ENCODE measurements around the gene IGSF11.

IGSF11 gene

DNA sequence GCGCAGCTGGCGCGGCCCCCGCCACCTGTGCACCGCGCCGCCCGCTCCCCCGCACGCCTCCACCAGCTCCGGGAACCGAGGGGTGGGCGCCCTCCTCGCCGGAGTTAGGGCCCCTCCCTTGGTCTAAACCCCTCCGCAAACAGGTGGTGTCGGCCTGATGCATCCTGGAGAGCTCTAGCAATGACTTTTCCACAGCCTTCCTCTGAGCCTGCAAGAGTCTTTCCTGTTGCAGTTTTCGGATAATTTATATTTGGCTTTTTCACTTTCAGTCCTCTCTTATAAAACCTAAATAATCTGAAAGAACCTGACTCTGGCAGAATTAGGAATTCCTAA is 334 bp upstream of the IGSF11 start:
- TF ChIP-seq Cebpa-rat (IDR thresholded peaks at IDR 0.05) = no peak
- Histone ChIP-seq H3K4me1 (peaks cover 0 to 12% (median 8%) of the 10 kb centered on the region in 10 experiments; a peak in 13 of 20 replicates), H3K4me3 (peak overlapping the region; percentile 59 to 76 (median 68)), H4K20me1 (no peaks in the 10 kb centered on the region; a peak in 1 of 22 replicates), H3K9me3 (replicated peaks in 1 of 11) (peaks cover 0 to 3% (median 0%) of the 10 kb centered on the region in 11 experiments; a peak in 1 of 22 replicates), H3K36me3 (no peaks in the 10 kb centered on the region), H3K4me2 (peak overlapping the region; percentile 84 to 99 (median 92)), H3K27ac (no peak overlapping the region), H3K27me3 (peaks cover 28 to 39% (median 37%) of the 10 kb centered on the region in 11 experiments), H3K9ac (peak overlapping the region in 9 of 11 experiments; percentile 37 to 68 (median 60); a peak in 8 of 22 replicates)

DNA sequence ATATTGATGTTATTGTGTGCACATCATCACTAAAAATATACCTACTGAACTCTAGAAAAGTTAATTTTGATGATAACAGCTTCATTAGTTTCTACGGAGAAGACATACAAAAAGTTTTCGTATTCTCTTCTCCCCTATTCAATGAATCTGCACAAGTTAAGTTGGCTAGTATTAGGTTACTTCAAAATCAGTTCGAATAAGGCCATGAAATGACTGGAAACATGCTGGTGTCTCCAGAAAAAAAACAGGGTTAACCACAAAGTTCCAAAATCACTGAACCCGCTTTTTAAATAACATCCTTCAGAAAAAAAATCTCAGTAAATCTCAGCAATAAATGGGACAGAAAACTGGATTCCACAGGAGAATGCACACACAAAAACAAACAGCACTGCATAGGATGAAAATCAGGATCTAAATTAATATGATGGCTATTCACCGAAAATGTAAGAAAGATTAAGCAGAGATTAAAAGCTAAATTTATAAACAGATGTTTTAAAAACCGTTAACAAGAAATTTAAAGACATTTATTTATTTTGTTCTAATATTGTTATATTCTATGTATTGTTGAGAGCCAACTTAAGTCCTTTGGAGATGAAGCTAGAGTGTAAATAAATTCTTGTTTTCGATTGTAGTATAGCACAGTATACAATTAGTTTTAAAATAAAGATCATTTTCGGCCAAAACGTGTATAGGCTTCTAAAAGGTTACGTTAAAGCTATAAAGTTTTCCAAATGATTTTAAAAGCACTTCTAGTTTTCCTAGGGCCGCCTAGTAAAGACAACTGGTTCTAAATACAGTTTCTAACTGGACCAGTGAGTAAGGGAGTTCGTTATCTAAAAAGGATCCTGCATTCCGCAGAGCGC is 1.0 kb downstream of the IGSF11 start:
- Histone ChIP-seq H3K4me3 (peak overlapping the region; percentile 59 to 76 (median 68); a peak in 18 of 20 replicates), H3K27ac (no peak overlapping the region), H3K36me3 (no peaks in the 10 kb centered on the region), H3K4me2 (peak overlapping the region; percentile 84 to 99 (median 92)), H3K27me3 (peaks cover 28 to 39% (median 37%) of the 10 kb centered on the region in 11 experiments), H3K9ac (peak overlapping the region in 1 of 11 experiments; percentile 65; a peak in 4 of 22 replicates), H3K4me1 (peaks cover 0 to 12% (median 8%) of the 10 kb centered on the region in 10 experiments; a peak in 13 of 20 replicates), H4K20me1 (no peaks in the 10 kb centered on the region; a peak in 1 of 22 replicates), H3K9me3 (replicated peaks in 1 of 11) (no peaks in the 10 kb centered on the region)
- TF ChIP-seq Cebpa-rat (IDR thresholded peaks at IDR 0.05) = no peak

DNA sequence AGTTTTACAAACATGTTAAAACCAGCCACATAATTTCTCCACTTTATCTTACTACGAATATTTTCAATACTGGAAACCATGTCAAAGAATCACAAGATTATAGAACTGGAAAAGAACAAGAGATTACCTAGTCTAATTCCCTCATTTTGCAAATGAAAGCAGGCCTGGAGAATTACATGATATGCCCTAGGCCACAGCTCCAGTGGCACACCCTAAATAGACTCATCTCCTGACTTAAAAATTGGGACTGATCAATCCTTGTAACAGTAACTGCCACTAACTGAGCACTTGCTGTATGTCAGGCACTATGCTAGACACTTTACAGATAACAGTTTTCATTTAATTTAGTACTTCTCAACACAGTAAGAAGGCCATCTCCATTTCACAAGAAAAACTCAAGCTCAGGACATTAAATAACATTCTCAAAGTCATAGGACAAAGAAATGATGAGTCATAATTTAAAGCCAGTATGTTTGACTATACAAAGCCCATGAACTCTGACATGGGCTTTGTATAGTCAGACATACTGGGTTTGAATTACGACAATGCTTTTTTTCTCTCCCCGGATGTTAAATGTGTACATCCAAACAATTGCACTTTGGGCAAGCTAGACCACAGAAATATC is 9.4 kb downstream of the IGSF11 start:
- Histone ChIP-seq H3K9ac (no peak overlapping the region), H3K27me3 (no peaks in the 10 kb centered on the region), H3K4me1 (no peaks in the 10 kb centered on the region), H3K27ac (no peak overlapping the region), H4K20me1 (no peaks in the 10 kb centered on the region), H3K4me2 (no peak overlapping the region), H3K9me3 (replicated peaks in 1 of 11) (no peaks in the 10 kb centered on the region), H3K4me3 (no peak overlapping the region), H3K36me3 (no peaks in the 10 kb centered on the region)
- TF ChIP-seq Cebpa-rat (IDR thresholded peaks at IDR 0.05) = no peak

DNA sequence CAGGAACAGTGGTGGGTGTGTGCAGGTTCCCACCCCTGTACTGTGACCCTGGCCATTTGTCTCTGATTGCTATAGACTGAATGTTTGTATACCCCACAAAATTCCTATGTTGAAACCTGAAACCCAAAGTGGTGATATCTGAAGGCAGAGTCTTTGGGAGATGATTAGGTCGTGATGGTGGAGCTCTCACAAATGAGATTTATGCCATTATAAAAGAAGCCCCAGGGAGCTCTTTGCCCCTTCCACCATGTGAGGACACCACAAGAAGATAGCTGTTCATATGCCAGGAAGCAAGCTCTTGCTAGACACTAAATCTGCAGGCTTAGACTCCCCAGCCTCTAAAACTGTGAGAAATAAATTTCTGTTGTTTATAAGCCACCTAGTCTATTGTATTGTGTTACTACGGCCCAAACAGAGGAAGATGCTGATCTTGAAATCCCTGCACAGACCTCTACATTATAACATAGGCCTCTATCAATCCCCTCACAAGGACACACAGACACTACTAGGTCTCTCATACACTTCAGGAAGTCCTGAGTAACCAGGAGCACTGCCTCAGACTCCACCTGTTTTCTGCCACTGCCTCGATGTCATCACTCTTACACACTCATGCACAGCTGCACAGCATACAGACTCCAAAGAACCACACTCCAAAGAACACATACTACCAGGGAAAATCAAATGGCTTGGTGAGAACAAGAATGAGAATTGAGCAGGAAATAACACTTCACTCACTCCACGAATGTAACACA is 14.7 kb downstream of the IGSF11 start:
- H3K4me1 ChIP-seq = peaks cover 0 to 5% (median 0%) of the 10 kb centered on the region in 10 experiments; a peak in 4 of 20 replicates
- no peaks in the 10 kb centered on the region for H3K9me3 ChIP-seq (replicated peaks in 1 of 11)
- H4K20me1 ChIP-seq = no peaks in the 10 kb centered on the region
- H3K4me3 ChIP-seq = no peak overlapping the region
- H3K27ac ChIP-seq = no peak overlapping the region
- no peaks in the 10 kb centered on the region for H3K36me3 ChIP-seq
- H3K4me2 ChIP-seq = no peak overlapping the region
- TF ChIP-seq Cebpa-rat (IDR thresholded peaks at IDR 0.05) = no peak
- no peak overlapping the region for H3K9ac ChIP-seq
- no peaks in the 10 kb centered on the region for H3K27me3 ChIP-seq

DNA sequence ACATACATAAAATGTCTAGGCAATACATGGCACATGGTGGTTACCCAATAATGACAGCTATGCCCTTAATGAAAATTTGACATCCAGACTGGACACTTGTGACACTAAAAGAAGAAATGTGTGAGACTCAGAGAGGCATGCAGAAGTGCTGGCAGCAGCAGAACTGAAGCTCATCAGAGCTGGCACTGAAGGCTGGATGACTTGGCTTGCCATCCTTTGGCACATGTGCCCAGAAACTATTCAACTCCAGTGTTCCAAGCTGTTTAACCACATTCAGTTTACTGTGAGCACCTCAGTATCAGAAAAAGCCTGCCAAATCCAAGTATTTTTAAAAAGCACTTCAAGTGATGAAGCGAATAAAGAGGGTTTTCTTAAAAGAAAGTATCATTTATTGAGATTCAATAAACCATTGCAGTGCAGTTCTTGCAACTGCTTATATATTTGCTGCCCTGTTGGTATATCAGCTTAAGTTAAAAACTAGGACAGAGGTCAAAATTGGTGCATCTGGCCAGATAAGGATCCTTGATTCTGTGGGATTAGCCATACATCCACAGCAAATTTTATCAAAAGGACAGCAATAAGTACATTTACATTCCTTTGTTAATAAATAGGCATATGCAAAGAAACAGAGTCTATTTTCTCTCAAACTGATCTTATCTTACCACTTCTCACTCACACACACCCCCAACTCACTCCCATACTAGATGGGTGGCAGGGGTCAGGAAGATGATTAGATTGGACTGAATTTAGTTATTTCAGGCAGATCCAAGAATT is 15.8 kb downstream of the IGSF11 start:
- no peaks in the 10 kb centered on the region for H3K27me3 ChIP-seq

DNA sequence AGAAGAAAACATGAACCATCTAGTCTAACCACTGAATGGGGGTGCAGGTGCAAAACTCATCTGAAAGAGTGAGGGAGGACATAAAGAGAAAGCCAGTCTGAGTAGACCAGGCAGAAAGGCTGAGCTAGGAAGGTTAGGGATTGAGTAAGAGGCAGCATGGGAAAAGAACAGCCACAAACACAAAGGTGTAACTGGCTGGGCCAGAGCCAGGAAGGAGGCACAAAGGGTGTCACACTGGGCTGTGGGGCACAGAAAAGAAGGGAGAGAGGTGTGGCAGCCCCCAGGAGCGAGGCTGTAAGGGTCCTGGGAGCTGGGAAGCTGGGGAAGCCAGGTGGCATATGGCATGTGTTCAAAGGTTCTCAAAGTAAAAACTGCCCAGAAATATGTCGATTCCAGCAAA is 18.7 kb downstream of the IGSF11 start:
- Histone ChIP-seq H3K36me3 (no peaks in the 10 kb centered on the region), H4K20me1 (no peaks in the 10 kb centered on the region), H3K27ac (no peak overlapping the region), H3K9me3 (replicated peaks in 1 of 11) (no peaks in the 10 kb centered on the region), H3K9ac (no peak overlapping the region), H3K4me1 (peaks cover 0 to 5% (median 0%) of the 10 kb centered on the region in 10 experiments; a peak in 4 of 20 replicates), H3K27me3 (no peaks in the 10 kb centered on the region), H3K4me2 (no peak overlapping the region), H3K4me3 (no peak overlapping the region)
- no peak for TF ChIP-seq Cebpa-rat (IDR thresholded peaks at IDR 0.05)

More for the DNA sequence above, 15.8 kb downstream of the IGSF11 start:
- Histone ChIP-seq H3K9me3 (replicated peaks in 1 of 11) (no peaks in the 10 kb centered on the region), H3K27ac (no peak overlapping the region), H3K4me1 (peaks cover 0 to 5% (median 0%) of the 10 kb centered on the region in 10 experiments; a peak in 4 of 20 replicates), H3K4me3 (no peak overlapping the region), H4K20me1 (no peaks in the 10 kb centered on the region), H3K4me2 (no peak overlapping the region), H3K36me3 (no peaks in the 10 kb centered on the region), H3K9ac (no peak overlapping the region)
- no peak for TF ChIP-seq Cebpa-rat (IDR thresholded peaks at IDR 0.05)

DNA sequence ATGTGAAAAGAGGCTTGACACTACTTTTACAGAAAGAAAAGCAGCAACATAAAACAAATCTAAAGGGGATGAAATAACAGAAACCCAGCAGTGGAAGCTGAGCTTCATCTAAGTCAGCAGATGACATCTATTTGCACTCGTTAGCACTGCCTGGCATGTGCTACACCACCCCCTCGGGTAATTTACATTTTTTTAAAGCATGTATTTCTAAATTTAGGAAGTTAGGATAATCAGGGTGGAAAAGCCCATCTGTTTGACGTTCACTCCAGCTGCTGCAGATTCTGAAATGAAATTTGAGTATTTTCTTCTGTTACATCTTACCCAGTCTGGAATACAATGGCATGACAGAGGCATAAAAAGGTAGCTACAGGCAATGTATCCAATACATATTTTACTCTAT is 20.7 kb downstream of the IGSF11 start:
- Histone ChIP-seq H3K9ac (no peak overlapping the region), H3K4me1 (peaks cover 0 to 5% (median 0%) of the 10 kb centered on the region in 10 experiments; a peak in 4 of 20 replicates), H3K27me3 (no peaks in the 10 kb centered on the region), H3K36me3 (no peaks in the 10 kb centered on the region), H3K4me3 (no peak overlapping the region), H3K9me3 (replicated peaks in 1 of 11) (no peaks in the 10 kb centered on the region), H3K27ac (no peak overlapping the region), H4K20me1 (no peaks in the 10 kb centered on the region), H3K4me2 (no peak overlapping the region)
- TF ChIP-seq Cebpa-rat (IDR thresholded peaks at IDR 0.05) = no peak

DNA sequence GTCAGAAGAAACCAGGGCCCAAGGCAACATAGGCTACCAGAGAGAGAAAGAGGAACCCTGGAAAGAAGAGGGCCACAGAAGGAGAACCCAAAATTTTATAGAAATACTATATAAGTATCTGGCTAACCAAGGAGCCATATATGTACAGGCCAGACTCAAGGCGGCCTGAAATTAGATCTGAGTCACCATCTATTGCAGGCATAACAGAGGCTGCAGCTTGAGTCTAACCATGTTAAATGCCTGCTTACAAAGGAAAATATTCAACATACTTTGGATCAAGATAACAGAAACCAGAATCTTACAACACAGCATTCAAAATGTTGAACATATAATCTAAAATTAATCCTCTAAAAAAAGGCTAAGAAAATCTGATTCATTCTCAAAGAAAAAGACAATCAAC is 23.1 kb downstream of the IGSF11 start:
- H3K4me1 ChIP-seq = peaks cover 0 to 4% (median 0%) of the 10 kb centered on the region in 10 experiments; a peak in 4 of 20 replicates
- H3K4me3 ChIP-seq = no peak overlapping the region
- no peak overlapping the region for H3K9ac ChIP-seq
- H3K9me3 ChIP-seq (replicated peaks in 1 of 11) = no peaks in the 10 kb centered on the region; a peak in 1 of 22 replicates
- no peak overlapping the region for H3K4me2 ChIP-seq
- H3K36me3 ChIP-seq = no peaks in the 10 kb centered on the region
- no peak for TF ChIP-seq Cebpa-rat (IDR thresholded peaks at IDR 0.05)
- no peaks in the 10 kb centered on the region for H3K27me3 ChIP-seq
- H3K27ac ChIP-seq = no peak overlapping the region
- H4K20me1 ChIP-seq = no peaks in the 10 kb centered on the region
